HFFc6 (cell line): ENCODE data around the gene GPR176. TPM values are rescaled to one million over a fixed set of nuclear protein-coding genes. Genes with fewer than 3 reads are reported as not detected.

Experiments used
- DNase-seq: peaks from one replicate; pipeline ENCODE4 v3.0.0-alpha.2; 2018
- H3K27ac Mint-ChIP-seq: 2 replicates; pipeline ENCODE4 v1.8.0; 2020; ENCODE audit warnings: mild to moderate bottlenecking, mixed read lengths
- H3K27me3 Mint-ChIP-seq: 2 replicates; pipeline ENCODE4 v1.8.0; 2021; ENCODE audit warnings: mild to moderate bottlenecking, moderate library complexity, mixed read lengths; ENCODE audit not compliant: insufficient read depth
- H3K36me3 Mint-ChIP-seq: 2 replicates; pipeline ENCODE4 v1.8.0; 2021; ENCODE audit warnings: low read depth, mixed read lengths
- H3K4me1 Mint-ChIP-seq: 2 replicates; pipeline ENCODE4 v1.8.0; 2020; ENCODE audit warnings: low read depth, mixed read lengths
- H3K4me3 Mint-ChIP-seq: 2 replicates; pipeline ENCODE4 v1.8.0; 2020; ENCODE audit warnings: mild to moderate bottlenecking, moderate library complexity, mixed read lengths
- H3K9me3 Mint-ChIP-seq: 2 replicates; pipeline ENCODE4 v1.8.0; 2020; ENCODE audit warnings: mild to moderate bottlenecking, mixed read lengths
- long read RNA-seq: library from polyadenylated mRNA; unstranded; transcript quantifications from one replicate; pipeline ENCODE4 v2.0.0, GENCODE V29; 2019
- total RNA-seq, 6 experiments: library from RNA; stranded (reverse); fragmentation: NEBNext Ultra II Directional; extraction: Animal tissue kit (Norgen Biotek cat#: 25700); gene quantifications; 2 replicates in 1 of 6; 3 replicates in 5 of 6; pipeline ENCODE4 v1.2.3, GENCODE V29; 2021
- TF ChIP-seq, protein P1 (sequence below): fragments of 200-600 bp; sonication (generic); IDR thresholded peaks from 2 replicates; pipeline ENCODE4 v1.5.0; 2021; ENCODE audit warnings: antibody characterized with exemption, mild to moderate bottlenecking

Gene GPR176
- 100 to 1,000 TPM; 151 to 193 (median 169) TPM for total RNA-seq
- long read RNA-seq, transcript GPR176-205 (3 exons, 2,816 nt): major isoform, 130 of 178 reads
- long read RNA-seq, partial matches to known transcripts: 0 of 178 reads
- long read RNA-seq, other reads (novel, unspliced or antisense): 47 of 178 reads

GRCh38 chr15:39919748-39920509, at the start of gene GPR176:
Gene GPR176, minus strand, starts transcription at chr15:39920266. Its CDS starts 240 bp downstream, at chr15:39920026.
- peak; percentile 82 for DNase-seq
- Mint-ChIP-seq H3K27ac (peak within 1 kb of the TSS; percentile 96), H3K9me3 (no peaks in the 10 kb centered on the region), H3K4me3 (peak within 1 kb of the TSS; percentile 93), H3K4me1 (peaks cover 57% of the 10 kb centered on the region), H3K27me3 (peaks cover 2% of the 10 kb centered on the region; the same call in 1 of the 2 replicates), H3K36me3 (peaks cover 37% of the 10 kb centered on the region)
- TF ChIP-seq, protein P1, sequence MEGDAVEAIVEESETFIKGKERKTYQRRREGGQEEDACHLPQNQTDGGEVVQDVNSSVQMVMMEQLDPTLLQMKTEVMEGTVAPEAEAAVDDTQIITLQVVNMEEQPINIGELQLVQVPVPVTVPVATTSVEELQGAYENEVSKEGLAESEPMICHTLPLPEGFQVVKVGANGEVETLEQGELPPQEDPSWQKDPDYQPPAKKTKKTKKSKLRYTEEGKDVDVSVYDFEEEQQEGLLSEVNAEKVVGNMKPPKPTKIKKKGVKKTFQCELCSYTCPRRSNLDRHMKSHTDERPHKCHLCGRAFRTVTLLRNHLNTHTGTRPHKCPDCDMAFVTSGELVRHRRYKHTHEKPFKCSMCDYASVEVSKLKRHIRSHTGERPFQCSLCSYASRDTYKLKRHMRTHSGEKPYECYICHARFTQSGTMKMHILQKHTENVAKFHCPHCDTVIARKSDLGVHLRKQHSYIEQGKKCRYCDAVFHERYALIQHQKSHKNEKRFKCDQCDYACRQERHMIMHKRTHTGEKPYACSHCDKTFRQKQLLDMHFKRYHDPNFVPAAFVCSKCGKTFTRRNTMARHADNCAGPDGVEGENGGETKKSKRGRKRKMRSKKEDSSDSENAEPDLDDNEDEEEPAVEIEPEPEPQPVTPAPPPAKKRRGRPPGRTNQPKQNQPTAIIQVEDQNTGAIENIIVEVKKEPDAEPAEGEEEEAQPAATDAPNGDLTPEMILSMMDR: no peak

- Mint-ChIP-seq H3K4me3 (no peak overlapping the region), H3K27me3 (peaks cover 2% of the 10 kb centered on the region; the same call in 1 of the 2 replicates), H3K9me3 (no peaks in the 10 kb centered on the region), H3K4me1 (peaks cover 19% of the 10 kb centered on the region), H3K27ac (no peak overlapping the region), H3K36me3 (peaks cover 42% of the 10 kb centered on the region)
- DNase-seq: no peak
- TF ChIP-seq, protein P1: no peak
Observed at GRCh38 chr15:39969002-39969394, 48.9 kb upstream of the GPR176 start.

DNA sequence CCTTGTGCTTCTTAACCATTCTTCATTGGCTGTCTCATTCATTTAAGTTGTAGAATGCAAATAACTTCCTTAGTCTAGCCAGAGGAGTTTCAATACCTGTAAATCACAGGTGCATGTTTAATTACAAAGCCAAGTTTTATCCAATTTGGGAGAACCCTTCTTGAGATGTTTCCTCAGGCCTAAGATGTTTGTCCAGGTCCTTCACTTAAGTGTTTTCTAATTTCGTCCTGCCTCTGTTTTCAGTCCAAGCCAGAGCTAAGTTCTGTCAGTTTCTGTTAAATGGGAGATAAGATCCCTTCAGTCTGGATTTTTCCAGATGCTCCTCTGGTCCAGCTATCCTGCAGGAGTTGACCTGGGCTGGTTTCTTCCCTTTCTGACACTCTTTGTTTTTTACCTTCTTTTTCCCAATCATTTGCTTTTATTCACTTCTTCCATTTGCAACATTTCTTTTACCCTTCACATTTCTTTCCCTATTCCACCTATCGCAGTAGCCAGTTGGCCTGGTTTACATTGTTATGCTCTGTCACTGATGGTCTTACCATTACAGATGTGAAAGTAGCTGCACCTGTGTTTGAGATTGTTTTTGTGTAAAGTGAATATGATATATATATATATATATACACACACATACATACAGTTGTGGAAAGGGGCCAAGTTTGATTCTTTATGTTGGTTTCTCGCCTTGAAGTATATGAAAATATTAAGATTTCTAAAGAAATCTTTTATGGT, 48.4 kb upstream of the GPR176 start:
- Mint-ChIP-seq H3K4me3 (no peak overlapping the region), H3K27me3 (peaks cover 2% of the 10 kb centered on the region; the same call in 1 of the 2 replicates), H3K4me1 (peaks cover 24% of the 10 kb centered on the region), H3K27ac (no peak overlapping the region), H3K36me3 (peaks cover 37% of the 10 kb centered on the region), H3K9me3 (no peaks in the 10 kb centered on the region)
- TF ChIP-seq, protein P1: no peak
- no peak for DNase-seq

GRCh38 chr15:39966521-39966920, 46.5 kb upstream of the GPR176 start:
- TF ChIP-seq, protein P1: no peak
- DNase-seq: no peak
- H3K4me1 Mint-ChIP-seq: peaks cover 36% of the 10 kb centered on the region
- H3K27me3 Mint-ChIP-seq: peaks cover 2% of the 10 kb centered on the region; the same call in 1 of the 2 replicates
- no peak overlapping the region for H3K4me3 Mint-ChIP-seq
- no peaks in the 10 kb centered on the region for H3K9me3 Mint-ChIP-seq
- no peak overlapping the region for H3K27ac Mint-ChIP-seq
- H3K36me3 Mint-ChIP-seq: peaks cover 40% of the 10 kb centered on the region

GRCh38 chr15:39963786-39964185, 43.7 kb upstream of the GPR176 start:
- Mint-ChIP-seq H3K9me3 (no peaks in the 10 kb centered on the region), H3K27ac (0 out of 2 replicates have a peak overlapping the region, but pooled peaks have one; percentile 1), H3K27me3 (peaks cover 2% of the 10 kb centered on the region; the same call in 1 of the 2 replicates), H3K36me3 (peaks cover 41% of the 10 kb centered on the region), H3K4me3 (no peak overlapping the region), H3K4me1 (peaks cover 24% of the 10 kb centered on the region)
- TF ChIP-seq, protein P1: no peak
- DNase-seq: peak; percentile 25
